Right atrium auricular region (tissue), 2 donors: Measurements from ENCODE around the gene CD38. TPM values are rescaled to one million over a fixed set of nuclear protein-coding genes. Genes with fewer than 3 reads are reported as not detected.

Source experiments
- DNase-seq: peaks from one replicate; pipeline ENCODE4 v3.0.0-alpha.2; 2019; ENCODE audit warnings: low spot score
- H3K27ac ChIP-seq, 2 donors: fragments of 200-600 bp; sonication (generic); 1 replicate in 1 of 2; 2 replicates in 1 of 2; pipeline ENCODE4 v1.5.1; 2016 to 2019
- H3K27me3 ChIP-seq, 2 donors: fragments of 200-600 bp; sonication (generic); one replicate each; pipeline versions ENCODE4 v1.5.1 to v1.6.0; 2017 to 2019
- H3K36me3 ChIP-seq: fragments of 200-600 bp; sonication (generic); one replicate; pipeline ENCODE4 v1.5.1; 2016
- H3K4me1 ChIP-seq, 2 donors: fragments of 200-600 bp; sonication (generic); one replicate each; pipeline versions ENCODE4 v1.5.1 to v1.6.0; 2017 to 2019
- H3K4me3 ChIP-seq, 2 donors: fragments of 200-600 bp; sonication (generic); 1 replicate in 1 of 2; 2 replicates in 1 of 2; pipeline ENCODE4 v1.5.1; 2017 to 2019; ENCODE audit warnings: mild to moderate bottlenecking in 1 of 2, moderate library complexity in 1 of 2
- H3K9me3 ChIP-seq, 2 donors: fragments of 200-600 bp; sonication (generic); one replicate each; pipeline ENCODE4 v1.5.1; 2019
- total RNA-seq, 2 donors: library from RNA; depleted of rRNA; stranded (reverse); fragments of >200 nt; gene quantifications; one replicate each; pipeline ENCODE4 v1.1.0, GENCODE V29; 2016
- TF ChIP-seq, protein P1 (sequence below), 2 donors: fragments of 200-600 bp; sonication (generic); IDR thresholded peaks; one replicate each; pipeline ENCODE4 v1.5.1; 2019; ENCODE audit warnings: antibody characterized with exemption in 2 of 2

Gene CD38
- total RNA-seq, 2 donors from 2014 or later, result 3.1 to 4.9 TPM

DNA sequence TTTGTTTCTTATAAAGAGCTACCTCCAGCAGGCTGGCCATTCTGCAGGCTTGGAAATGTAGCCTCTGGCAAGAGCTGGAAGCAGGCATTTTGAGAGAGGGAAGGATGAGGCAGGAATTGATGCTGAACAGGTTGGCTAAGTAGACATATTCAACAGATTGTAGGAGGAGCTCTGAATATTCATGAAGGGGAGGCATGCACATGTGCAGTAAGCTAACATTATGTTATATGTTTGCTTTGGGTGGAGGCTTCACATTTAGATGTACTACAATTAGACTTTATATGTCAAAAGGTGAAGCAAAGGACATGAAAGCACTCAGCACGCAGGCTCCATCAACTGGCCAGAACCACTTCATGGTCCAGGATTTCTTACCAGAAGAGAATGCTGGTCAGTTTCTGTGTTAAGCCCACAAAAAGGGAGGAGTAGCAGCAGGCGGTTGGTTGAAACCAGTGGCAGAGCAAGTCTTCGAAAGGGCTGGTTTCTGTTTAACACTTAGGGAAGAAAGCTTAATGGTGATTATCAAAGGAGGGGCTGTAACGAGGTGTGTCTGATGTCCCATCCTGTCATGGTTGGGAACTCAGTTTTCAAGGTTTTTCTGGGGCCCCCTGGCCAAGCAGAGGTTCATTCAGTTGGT lies 105.6 kb downstream of the CD38 start:
- TF ChIP-seq, protein P1, sequence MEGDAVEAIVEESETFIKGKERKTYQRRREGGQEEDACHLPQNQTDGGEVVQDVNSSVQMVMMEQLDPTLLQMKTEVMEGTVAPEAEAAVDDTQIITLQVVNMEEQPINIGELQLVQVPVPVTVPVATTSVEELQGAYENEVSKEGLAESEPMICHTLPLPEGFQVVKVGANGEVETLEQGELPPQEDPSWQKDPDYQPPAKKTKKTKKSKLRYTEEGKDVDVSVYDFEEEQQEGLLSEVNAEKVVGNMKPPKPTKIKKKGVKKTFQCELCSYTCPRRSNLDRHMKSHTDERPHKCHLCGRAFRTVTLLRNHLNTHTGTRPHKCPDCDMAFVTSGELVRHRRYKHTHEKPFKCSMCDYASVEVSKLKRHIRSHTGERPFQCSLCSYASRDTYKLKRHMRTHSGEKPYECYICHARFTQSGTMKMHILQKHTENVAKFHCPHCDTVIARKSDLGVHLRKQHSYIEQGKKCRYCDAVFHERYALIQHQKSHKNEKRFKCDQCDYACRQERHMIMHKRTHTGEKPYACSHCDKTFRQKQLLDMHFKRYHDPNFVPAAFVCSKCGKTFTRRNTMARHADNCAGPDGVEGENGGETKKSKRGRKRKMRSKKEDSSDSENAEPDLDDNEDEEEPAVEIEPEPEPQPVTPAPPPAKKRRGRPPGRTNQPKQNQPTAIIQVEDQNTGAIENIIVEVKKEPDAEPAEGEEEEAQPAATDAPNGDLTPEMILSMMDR (IDR thresholded peaks at IDR 0.05), result no peak
- H3K9me3 ChIP-seq, result no peaks in the 10 kb centered on the region
- no peak for DNase-seq
- H3K36me3 ChIP-seq, result no peaks in the 10 kb centered on the region
- H3K4me3 ChIP-seq, result no peak overlapping the region
- no peaks in the 10 kb centered on the region for H3K27me3 ChIP-seq
- H3K27ac ChIP-seq, result no peak overlapping the region
- H3K4me1 ChIP-seq, result no peaks in the 10 kb centered on the region

DNA sequence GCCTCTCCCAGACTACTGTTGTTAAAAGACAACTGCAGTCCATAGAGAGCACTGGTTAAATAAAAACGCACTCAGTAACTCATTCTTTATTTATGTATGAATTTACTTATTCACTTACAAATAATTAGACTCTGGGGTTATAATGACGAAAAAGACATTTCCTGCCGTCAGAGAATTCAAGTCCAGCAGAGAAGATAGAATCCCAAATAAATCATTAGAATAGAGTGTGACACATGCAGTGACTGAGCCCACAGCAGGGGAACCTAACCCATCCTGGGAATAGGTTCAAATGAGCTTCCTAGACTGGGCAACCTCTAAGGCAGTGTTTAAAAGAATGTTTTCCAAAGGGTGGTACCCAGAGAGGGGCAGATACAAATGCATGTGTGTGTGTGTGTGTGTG lies 106.5 kb downstream of the CD38 start:
- TF ChIP-seq, protein P1 (IDR thresholded peaks at IDR 0.05), result no peak
- no peak overlapping the region for H3K4me3 ChIP-seq

DNA sequence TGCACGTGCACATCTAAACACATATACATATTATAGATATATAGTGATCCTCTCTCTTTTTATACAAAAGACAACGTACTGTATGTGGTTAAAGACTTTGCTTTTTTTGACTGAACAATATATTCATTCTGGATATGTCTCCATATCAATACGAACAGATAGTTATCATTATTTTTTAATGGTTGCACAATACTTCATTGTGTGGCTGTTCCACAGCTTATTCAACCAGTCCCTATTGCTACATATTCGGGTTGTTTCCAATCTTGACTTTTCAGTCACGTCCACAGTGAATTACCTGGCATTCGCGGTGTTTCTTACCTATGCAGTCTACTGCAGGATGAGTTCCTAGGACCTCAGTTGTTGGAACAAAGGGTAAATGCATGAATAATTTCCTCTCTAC lies 107.3 kb downstream of the CD38 start:
- TF ChIP-seq, protein P1 (IDR thresholded peaks at IDR 0.05), result no peak
- Histone ChIP-seq H3K4me1 (no peaks in the 10 kb centered on the region), H3K27me3 (no peaks in the 10 kb centered on the region), H3K36me3 (no peaks in the 10 kb centered on the region), H3K4me3 (no peak overlapping the region), H3K9me3 (no peaks in the 10 kb centered on the region), H3K27ac (no peak overlapping the region)
- no peak for DNase-seq

More for the DNA sequence above, 106.5 kb downstream of the CD38 start:
- Histone ChIP-seq H3K27ac (no peak overlapping the region), H3K9me3 (no peaks in the 10 kb centered on the region), H3K36me3 (no peaks in the 10 kb centered on the region), H3K27me3 (no peaks in the 10 kb centered on the region), H3K4me1 (no peaks in the 10 kb centered on the region)
- DNase-seq, result no peak

DNA sequence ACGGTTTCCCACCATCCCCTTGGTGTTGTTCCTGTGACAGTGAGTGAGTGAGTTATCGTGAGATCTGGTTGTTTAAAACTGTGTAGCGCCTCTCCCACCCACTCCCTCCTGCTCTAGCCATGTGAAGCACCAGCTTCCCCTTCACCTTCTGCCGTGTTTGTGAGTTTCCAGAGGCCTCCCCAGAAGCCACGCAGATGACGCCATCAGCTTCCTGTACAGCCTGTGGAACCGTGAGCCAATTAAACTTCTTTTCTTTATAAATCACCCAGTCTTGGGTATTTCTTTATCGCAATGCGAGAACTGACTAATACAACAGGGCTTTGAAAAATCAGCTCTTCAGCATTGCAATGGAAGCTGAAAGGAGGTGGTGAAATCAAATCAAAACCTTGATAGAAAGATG lies 110.4 kb downstream of the CD38 start:
- TF ChIP-seq, protein P1 (IDR thresholded peaks at IDR 0.05), result no peak
- Histone ChIP-seq H3K4me3 (no peak overlapping the region), H3K27me3 (no peaks in the 10 kb centered on the region), H3K27ac (no peak overlapping the region), H3K9me3 (no peaks in the 10 kb centered on the region), H3K36me3 (no peaks in the 10 kb centered on the region), H3K4me1 (no peaks in the 10 kb centered on the region)
- no peak for DNase-seq

DNA sequence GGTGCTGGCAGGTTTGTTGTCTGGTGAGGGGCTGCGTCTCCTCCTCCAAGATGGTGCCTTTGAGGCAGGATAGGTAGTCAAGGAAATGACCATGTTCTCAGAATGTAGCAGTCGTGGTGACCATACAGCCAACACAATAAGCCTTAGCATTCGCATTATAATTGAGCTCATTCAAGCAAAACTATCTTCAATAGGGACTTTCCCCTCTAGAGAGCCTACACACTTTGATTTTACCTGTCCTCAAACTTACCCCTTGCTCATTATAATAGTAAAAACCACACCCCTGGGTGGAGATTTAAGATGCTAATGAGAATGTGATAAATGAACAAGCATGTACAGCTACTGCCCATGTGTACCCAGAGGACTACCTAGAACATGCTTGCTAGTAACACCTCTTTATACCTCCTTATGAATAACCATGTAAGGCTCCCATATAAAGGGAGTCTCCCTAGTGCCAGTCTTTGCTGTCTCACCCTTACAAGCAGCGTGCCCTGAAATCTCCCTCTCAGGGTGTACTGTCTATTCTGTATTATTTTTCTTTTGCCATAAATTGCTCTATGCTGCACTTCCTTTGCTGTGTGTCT lies 112.2 kb downstream of the CD38 start:
- H3K4me3 ChIP-seq, result no peak overlapping the region
- TF ChIP-seq, protein P1 (IDR thresholded peaks at IDR 0.05), result no peak
- no peaks in the 10 kb centered on the region for H3K27me3 ChIP-seq
- no peak overlapping the region for H3K27ac ChIP-seq
- no peaks in the 10 kb centered on the region for H3K4me1 ChIP-seq
- no peaks in the 10 kb centered on the region for H3K9me3 ChIP-seq
- DNase-seq, result no peak
- no peaks in the 10 kb centered on the region for H3K36me3 ChIP-seq

DNA sequence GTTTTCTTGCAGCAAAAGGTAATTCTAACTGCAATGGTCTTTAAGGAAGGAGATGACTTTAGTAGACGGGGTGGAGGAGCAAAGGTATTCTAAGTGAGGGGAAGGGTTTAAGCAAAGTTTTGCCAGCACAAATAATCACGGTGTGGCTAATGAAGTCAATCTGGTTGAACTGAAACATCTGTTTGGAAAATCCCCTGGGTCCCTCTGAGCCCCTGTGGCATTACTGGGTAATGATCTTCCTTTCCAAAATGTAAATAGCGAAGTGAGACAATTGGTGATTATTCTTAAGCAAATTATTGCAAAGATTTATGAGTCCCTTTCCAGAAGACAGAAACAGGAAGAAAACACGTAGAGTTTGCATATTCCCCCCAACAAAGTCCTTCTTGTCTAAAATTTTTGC lies 113.2 kb downstream of the CD38 start:
- H3K9me3 ChIP-seq, result no peaks in the 10 kb centered on the region
- H3K36me3 ChIP-seq, result no peaks in the 10 kb centered on the region
- no peak for DNase-seq
- H3K4me3 ChIP-seq, result no peak overlapping the region
- H3K27me3 ChIP-seq, result no peaks in the 10 kb centered on the region
- no peaks in the 10 kb centered on the region for H3K4me1 ChIP-seq
- TF ChIP-seq, protein P1 (IDR thresholded peaks at IDR 0.05), result no peak
- no peak overlapping the region for H3K27ac ChIP-seq
